Activated T-cell treated with anti-CD3 and anti-CD28 coated beads for 24 hours (primary cell): Measurements from ENCODE around the gene NDUFA8.
A peak's percentile ranks its signal among the peaks of the same experiment; 100 is the strongest.

Source experiments
- DNase-seq: peaks from one replicate; pipeline ENCODE4 v3.0.0-alpha.2; 2020; ENCODE audit warnings: low read depth

Gene NDUFA8

GRCh38 chr9:122097679-122098315, 61.8 kb downstream of the NDUFA8 start:
- no peak for DNase-seq

- no peak for DNase-seq
Observed at GRCh38 chr9:122096620-122097415, 62.8 kb downstream of the NDUFA8 start.

GRCh38 chr9:122095010-122095767, 64.4 kb downstream of the NDUFA8 start:
- peak; percentile 45 for DNase-seq
